GM19328 (cell line): Measurements from ENCODE around the gene RD3L.

ENCODE experiments used
- ATAC-seq: cut with Tn5 transposase; IDR thresholded peaks from one replicate; pipeline ENCODE4 v1.9.1; 2021; ENCODE audit warnings: mild to moderate bottlenecking, moderate library complexity; ENCODE audit not compliant: unreplicated experiment

Gene RD3L

DNA sequence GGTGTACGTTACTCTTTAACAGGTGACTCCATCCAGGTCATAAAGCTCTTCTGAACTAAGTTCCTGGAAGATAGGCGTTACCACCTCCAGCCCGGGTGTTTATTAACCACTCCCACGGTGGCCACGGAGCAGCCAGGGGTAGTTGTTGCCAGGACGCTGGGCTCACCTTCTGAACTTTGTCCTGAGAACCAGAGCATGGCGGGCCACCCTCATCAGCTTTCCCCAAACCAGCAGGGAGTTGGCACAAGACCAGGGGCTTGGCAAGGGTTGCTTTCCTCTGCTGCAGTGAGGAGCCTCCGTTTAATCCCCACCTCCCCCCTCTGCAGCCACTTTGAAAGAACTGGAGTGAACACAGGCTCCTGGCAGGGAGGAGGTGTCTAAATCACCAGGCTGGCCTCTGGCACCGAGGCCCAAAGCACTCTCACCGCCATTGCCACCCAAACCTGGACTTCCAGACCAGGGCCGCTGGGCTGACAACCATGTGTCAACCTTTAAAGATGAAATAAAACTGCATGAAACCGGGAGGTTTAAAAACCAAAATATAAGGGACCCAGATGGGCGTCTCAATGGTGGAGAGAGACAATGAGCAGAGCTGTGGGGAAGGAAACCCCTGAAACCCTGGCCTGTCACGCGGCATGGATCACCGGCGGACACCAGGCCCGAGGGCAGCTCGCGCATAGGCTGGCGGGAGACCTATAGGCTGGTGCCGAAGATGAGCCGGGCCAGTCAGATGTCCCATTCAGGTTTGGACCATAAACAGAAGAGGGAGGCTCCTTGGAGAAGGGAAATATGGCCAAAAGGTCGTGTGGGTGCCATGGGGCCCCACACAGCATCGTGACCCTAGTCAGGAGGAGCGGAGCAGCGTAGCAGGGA, 45.0 kb downstream of the RD3L start:
- ATAC-seq: no peak

DNA sequence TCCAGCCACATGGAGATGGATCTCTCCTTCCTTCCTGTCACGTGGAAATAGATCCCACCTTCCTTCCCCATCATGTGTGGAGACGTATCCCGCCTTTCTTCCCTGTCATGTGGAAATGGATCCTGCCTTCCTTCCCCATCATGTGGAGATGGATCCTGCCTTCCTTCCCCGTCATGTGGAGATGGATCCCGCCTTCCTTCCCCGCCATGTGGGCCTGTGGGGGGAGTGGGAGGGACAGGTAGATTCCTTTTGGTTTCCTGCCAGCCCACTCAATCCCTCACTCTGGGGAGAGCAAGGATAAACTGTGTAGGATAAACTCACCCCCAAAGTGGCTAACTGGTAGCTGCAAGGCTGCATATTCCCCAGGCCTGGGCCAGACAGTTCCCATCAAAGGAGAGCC, 45.8 kb downstream of the RD3L start:
- no peak for ATAC-seq

DNA sequence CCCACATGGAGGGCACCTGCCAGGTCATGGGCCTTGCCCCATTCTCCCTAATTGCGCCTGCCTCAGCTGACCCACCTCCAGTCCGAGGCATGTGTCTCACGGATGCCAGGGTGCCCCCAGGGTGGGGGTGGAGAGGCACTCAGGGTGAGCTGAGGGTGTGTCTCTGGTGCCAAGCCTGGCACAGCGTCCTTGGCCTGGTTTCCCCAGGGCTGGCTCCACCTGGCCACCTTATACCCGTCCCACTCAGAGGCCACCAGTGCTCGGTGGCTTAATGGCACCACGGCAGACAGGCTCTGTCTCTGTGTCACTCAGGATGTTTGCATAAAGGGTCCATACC, 47.6 kb downstream of the RD3L start:
- ATAC-seq: no peak

DNA sequence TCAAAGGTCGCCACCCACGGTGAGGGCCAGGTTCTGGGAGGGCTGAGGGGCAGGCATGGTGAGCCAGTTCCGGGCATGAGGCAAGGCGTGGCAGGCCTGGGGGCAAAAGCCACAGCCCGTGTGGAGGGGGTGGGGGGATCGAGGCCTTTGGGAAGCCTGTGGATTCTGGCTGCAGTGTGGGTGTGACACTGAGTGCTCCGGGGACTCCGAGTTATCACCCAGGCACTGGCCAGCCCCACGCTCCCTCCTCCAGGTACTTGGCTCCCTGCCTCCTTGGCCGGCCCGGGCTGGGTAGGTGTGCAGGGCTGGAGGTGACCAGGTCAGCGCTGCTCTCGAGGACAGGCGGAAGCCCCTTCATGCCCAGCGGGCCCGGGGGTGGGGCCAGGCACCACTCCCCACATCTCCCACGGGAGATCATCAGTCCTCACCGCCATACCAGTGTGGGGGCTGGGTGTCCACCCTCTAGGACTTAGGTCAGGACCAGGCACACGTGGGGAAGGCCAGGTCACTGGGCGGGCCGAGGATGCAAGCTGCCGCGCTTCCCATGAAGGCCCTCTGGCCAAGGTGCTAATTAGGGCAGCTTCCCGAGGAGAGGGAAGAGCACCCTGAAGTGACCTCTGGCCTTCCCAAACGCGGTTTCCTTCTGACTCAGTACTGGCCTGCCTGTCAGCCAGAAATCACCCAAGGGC, 48.2 kb downstream of the RD3L start:
- ATAC-seq: no peak

DNA sequence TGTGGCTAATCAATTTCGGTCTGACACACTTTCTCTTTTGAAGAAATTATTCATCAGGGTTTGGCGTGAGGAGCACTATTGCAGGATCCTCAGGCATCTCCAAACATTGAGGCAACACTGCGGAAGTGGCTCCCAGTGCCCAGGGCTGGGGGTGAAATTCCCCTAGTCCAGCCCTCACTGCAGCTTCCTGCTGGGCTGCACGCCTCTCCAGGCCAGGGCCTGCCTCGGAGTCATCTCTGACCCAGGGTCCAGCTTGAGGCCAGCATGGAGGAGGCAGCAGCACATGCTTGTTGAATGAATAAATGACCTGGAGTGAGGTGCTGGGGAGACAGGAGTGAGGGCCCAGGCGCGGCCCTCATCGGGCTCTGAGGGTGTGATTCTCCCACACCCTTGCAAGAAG, 50.1 kb downstream of the RD3L start:
- ATAC-seq: no peak

DNA sequence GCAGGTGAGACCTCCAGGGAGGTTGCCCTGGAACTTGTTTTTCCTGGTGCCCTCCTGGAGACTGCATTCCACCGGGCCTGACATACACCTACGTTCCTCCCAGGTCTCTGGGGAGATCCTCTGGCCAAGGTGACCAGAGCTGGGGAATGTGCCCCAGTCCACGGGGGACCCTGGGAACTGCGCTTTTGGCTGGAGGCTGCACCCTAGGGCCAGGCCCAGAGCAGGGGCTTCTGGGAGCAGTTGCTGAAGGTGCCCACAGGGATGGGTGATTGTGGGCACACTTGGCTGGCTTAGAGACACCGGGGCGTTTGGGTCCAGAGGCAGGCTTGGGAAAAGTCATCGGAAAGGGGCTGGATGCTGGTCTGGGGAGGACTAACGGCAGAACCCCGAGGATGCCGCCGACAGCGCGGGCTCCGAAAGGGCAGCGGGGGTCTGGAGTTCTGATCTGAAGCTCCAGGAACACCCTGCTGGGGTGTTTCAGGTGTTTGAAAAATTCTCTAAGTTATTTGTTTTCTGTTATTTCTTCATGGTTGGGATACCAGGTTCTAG, 50.6 kb downstream of the RD3L start:
- ATAC-seq: no peak

DNA sequence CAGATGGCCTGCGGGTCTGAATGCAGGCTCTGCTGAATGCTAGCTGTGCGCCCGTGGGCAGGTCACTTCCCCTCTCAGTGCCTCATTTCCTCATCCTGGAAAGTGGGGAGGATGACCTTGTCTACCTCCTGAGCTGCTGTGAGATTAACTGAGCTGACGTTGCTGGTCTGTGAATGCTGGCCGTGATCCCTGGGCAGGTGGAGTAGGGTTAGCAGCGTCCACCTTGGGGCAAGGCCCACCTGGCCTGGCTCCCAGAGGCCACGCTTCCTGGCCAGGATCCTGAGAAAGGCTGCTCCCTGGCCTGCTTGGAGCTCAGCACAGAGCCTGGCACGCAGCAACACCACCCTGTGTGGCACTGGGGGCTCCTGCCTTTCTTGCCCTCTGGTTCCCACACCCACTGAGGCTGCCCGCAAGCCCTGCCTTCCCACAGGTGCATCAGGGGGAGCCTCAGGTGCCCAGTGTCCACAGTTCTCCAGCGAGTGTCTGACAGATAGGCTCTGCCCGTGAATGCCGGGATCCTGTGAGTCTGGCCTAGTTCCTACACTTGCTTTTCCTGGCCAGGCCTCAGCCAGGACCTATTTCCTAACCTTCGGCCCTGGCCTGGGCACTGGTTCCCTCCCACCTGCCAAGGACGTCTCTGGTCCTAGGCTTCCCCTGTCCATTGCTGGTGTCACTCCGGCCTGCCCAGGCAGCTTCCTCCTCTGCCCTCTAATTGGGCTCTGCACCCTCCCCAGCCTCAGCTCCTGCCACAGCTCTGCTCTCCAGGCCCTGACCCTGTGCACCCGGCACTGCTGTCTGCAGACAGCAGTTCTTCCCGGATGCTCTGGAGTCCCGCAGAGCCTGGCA, 51.3 kb downstream of the RD3L start:
- no peak for ATAC-seq
